GM19035 (cell line): ENCODE results near the gene COX7A2L.

Experiments used
- ATAC-seq: cut with Tn5 transposase; IDR thresholded peaks from one replicate; pipeline ENCODE4 v1.9.1; 2021; ENCODE audit not compliant: unreplicated experiment

COX7A2L gene

GRCh38 chr2:42321452-42322064 lies 39.5 kb downstream of the COX7A2L start:
- ATAC-seq: no peak

- ATAC-seq: no peak
Measured at GRCh38 chr2:42319265-42319664, 41.8 kb downstream of the COX7A2L start.

- no peak for ATAC-seq
Measured at GRCh38 chr2:42317945-42318344, 43.1 kb downstream of the COX7A2L start.

GRCh38 chr2:42317486-42317885 lies 43.5 kb downstream of the COX7A2L start:
- no peak for ATAC-seq

- ATAC-seq: no peak
Measured at GRCh38 chr2:42316910-42317309, 44.1 kb downstream of the COX7A2L start.

- no peak for ATAC-seq
Measured at GRCh38 chr2:42315844-42316470, 45.1 kb downstream of the COX7A2L start.

- no peak for ATAC-seq
Measured at GRCh38 chr2:42314892-42315468, 46.0 kb downstream of the COX7A2L start.

- no peak for ATAC-seq
Measured at GRCh38 chr2:42312106-42312505, 48.9 kb downstream of the COX7A2L start.

- no peak for ATAC-seq
Measured at GRCh38 chr2:42310007-42310515, 51.0 kb downstream of the COX7A2L start.

- no peak for ATAC-seq
Measured at GRCh38 chr2:42309366-42309765, 51.7 kb downstream of the COX7A2L start.

GRCh38 chr2:42307180-42307579 lies 53.8 kb downstream of the COX7A2L start:
- ATAC-seq: no peak

- ATAC-seq: no peak
Measured at GRCh38 chr2:42304059-42304713, 56.8 kb downstream of the COX7A2L start.

GRCh38 chr2:42303252-42303651 lies 57.8 kb downstream of the COX7A2L start:
- ATAC-seq: no peak

- no peak for ATAC-seq
Measured at GRCh38 chr2:42300527-42300926, 60.5 kb downstream of the COX7A2L start.
